BE2C (cell line): ENCODE data around the gene ZBTB7A.

Source experiments
- DNase-seq: peaks from one replicate; pipeline ENCODE4 v3.0.0-alpha.2; 2020
- H3K27me3 ChIP-seq: fragments of 250-450 bp; sonication (Bioruptor Pico); 2 replicates; pipeline ENCODE4 v1.5.1; 2020; ENCODE audit warnings: mild to moderate bottlenecking
- H3K36me3 ChIP-seq: fragments of 250-450 bp; sonication (Bioruptor Pico); 2 replicates; pipeline ENCODE4 v1.5.1; 2020; ENCODE audit warnings: mild to moderate bottlenecking
- H3K4me1 ChIP-seq: fragments of 250-450 bp; sonication (Bioruptor Pico); 2 replicates; pipeline ENCODE4 v1.5.1; 2020
- H3K4me3 ChIP-seq: 2 replicates; pipeline ENCODE4 v1.5.1; 2011; ENCODE audit warnings: low read depth, low read length
- H3K9me3 ChIP-seq: fragments of 250-450 bp; sonication (Bioruptor Pico); 2 replicates; pipeline ENCODE4 v1.5.1; 2020
- TF ChIP-seq, protein P1 (sequence below): IDR thresholded peaks from 2 replicates; pipeline ENCODE4 v1.5.1; 2012; ENCODE audit warnings: mild to moderate bottlenecking, low read depth, low read length

ZBTB7A gene

DNA sequence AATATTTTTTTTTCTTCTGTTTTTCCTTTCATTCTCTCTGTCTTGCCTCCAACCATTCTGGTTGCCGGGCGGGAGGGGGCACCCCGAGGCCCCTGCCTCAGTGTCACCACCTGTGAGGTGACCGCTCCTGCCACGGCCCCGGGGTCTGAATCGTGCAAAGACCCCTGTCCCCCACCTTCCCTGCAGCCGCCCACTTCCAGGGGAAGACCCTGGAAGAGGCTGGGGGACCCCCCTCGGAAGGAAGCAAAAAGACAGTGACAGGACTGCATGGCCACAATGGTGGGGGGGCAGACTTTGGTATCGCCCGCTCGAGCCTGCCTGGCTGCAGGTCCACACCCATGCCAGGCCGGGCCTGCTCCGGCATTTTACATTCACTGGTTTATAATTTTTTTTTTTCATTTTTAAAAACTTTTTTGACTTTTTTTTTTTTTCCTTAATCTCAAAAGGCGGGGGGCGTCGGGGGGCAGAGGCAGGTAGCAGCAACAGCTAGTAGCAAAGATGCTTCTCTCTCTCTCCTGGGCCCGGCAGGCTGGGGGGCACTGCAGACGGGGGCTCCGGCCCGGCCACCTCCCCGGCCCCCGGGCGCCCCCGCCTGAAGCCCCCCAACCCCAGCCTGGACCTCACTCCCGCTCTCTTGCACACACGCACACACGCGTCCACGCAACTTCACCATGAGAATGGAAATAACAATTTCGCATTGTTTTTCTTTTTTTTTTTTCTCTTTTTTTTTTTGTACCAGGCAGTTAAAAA, 22.6 kb downstream of the ZBTB7A start:
- DNase-seq = peak; percentile 13
- TF ChIP-seq, protein P1, sequence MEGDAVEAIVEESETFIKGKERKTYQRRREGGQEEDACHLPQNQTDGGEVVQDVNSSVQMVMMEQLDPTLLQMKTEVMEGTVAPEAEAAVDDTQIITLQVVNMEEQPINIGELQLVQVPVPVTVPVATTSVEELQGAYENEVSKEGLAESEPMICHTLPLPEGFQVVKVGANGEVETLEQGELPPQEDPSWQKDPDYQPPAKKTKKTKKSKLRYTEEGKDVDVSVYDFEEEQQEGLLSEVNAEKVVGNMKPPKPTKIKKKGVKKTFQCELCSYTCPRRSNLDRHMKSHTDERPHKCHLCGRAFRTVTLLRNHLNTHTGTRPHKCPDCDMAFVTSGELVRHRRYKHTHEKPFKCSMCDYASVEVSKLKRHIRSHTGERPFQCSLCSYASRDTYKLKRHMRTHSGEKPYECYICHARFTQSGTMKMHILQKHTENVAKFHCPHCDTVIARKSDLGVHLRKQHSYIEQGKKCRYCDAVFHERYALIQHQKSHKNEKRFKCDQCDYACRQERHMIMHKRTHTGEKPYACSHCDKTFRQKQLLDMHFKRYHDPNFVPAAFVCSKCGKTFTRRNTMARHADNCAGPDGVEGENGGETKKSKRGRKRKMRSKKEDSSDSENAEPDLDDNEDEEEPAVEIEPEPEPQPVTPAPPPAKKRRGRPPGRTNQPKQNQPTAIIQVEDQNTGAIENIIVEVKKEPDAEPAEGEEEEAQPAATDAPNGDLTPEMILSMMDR = no peak
- Histone ChIP-seq H3K9me3 (no peaks in the 10 kb centered on the region), H3K4me3 (no peak overlapping the region), H3K36me3 (peaks cover 12% of the 10 kb centered on the region), H3K4me1 (no peaks in the 10 kb centered on the region), H3K27me3 (no peaks in the 10 kb centered on the region)

DNA sequence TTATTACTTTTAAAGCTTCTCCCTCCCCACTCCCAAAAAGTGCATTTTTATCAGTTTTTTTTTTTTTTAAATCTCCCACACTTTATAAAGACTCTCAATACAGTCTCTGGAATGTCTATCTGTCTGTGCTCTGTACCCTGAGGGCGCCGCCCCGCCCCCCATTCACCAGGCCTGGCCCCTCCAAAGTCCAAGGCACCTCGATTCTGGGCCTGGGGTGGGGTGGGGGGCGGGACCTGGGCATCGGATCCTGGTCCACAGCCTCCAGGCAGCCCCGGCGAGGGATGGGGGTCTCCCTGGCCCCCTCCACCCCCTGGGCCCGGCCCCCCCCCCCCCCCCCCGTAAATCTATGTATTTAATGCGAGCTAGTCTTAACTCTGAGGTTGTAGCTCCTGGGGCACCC, 23.3 kb downstream of the ZBTB7A start:
- H3K4me1 ChIP-seq = no peaks in the 10 kb centered on the region
- H3K4me3 ChIP-seq = no peak overlapping the region
- no peaks in the 10 kb centered on the region for H3K9me3 ChIP-seq
- no peaks in the 10 kb centered on the region for H3K27me3 ChIP-seq
- TF ChIP-seq, protein P1 = no peak
- no peak for DNase-seq
- peaks cover 13% of the 10 kb centered on the region for H3K36me3 ChIP-seq

GRCh38 chr19:4042731-4043082, 24.0 kb downstream of the ZBTB7A start:
- TF ChIP-seq, protein P1 = no peak
- H3K9me3 ChIP-seq = no peaks in the 10 kb centered on the region
- DNase-seq = peak; percentile 10
- H3K36me3 ChIP-seq = peaks cover 9% of the 10 kb centered on the region
- H3K4me3 ChIP-seq = no peak overlapping the region
- no peaks in the 10 kb centered on the region for H3K27me3 ChIP-seq
- H3K4me1 ChIP-seq = no peaks in the 10 kb centered on the region

- peaks cover 14% of the 10 kb centered on the region for H3K36me3 ChIP-seq
- no peak overlapping the region for H3K4me3 ChIP-seq
- H3K4me1 ChIP-seq = no peaks in the 10 kb centered on the region
- no peaks in the 10 kb centered on the region for H3K27me3 ChIP-seq
- TF ChIP-seq, protein P1 = no peak
- DNase-seq = peak; percentile 7
- H3K9me3 ChIP-seq = no peaks in the 10 kb centered on the region
These were observed 24.5 kb downstream of the ZBTB7A start for GRCh38 chr19:4042064-4042730.

DNA sequence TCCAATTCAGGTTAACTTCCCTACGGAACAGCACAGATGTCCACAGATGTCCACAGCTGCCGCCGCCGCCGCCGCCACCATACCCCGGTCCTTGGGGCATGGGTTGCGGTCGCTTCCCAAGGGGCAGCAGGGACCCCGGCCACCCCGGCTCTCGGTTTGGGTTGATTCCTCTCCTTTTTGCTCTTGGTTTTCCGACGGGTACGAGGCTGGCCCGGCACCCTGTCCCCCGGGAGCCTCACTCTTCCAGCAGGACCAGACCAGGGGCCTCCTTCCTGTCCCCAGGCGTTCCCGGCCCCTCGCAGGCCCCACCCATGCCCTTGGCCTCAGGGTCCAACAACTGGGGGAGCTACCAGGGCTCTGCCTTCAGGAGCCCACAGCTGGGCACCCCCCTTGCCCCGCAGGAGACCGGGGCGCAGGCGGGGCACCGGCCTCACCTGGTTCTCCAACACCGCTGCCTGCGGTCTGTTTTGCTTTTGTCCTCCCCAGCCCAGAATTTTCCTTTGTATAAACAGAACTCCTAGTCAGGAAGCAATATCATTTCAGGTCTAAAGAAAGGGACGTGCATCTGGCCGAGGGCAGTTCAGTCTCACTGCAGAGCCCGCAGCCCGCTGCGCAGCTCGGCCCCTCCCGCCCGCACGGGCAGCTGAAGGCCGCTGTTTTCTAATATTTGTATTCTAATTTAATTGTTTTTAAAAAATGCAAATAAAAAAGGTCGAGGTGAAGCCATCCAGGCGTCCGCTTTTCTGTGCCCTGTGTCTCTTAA, 27.9 kb downstream of the ZBTB7A start:
- no peak for DNase-seq
- no peak overlapping the region for H3K4me3 ChIP-seq
- no peaks in the 10 kb centered on the region for H3K9me3 ChIP-seq
- no peaks in the 10 kb centered on the region for H3K27me3 ChIP-seq
- no peaks in the 10 kb centered on the region for H3K4me1 ChIP-seq
- H3K36me3 ChIP-seq = peaks cover 26% of the 10 kb centered on the region
- TF ChIP-seq, protein P1 = no peak
